ENCODE data around the gene DDX23. TPM values are rescaled to one million over a fixed set of nuclear protein-coding genes. Genes with fewer than 3 reads are reported as not detected.

The DDX23 gene
- total RNA-seq, 1 experiment from 2014 or later = 107 TPM

DNA sequence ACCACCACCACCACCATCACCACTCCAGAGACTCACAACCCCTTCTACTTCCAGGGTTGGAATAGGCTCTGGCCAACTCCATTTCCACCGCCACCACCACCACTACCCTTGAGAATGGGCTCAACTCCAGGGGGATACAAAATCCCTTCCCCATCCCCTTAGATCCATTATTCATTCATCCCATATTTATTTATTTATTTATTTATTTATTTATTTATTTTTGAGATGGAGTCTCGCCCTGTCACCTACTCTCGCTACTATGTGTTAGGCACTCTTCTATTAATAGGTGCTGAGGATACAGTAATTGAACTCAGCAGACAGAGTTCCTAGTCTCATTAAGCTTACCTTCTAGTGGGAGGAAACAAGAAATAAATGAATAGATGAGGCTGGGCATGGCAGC is 58.3 kb downstream of the DDX23 start:
- Mint-ChIP-seq H3K27me3 (ENCODE audit: low read depth) (peaks cover 13% of the 10 kb centered on the region), H3K27ac (no peak overlapping the region), H3K36me3 (no peaks in the 10 kb centered on the region), H3K9me3 (no peaks in the 10 kb centered on the region), H3K4me1 (peaks cover 19% of the 10 kb centered on the region), H3K4me3 (no peak overlapping the region)
- TF ChIP-seq NFYB (CRISPR knock-in tag; conservative IDR thresholded peaks at IDR 0.05; ENCODE audit: low read depth) (no peak), ETV6 (CRISPR knock-in tag; IDR thresholded peaks at IDR 0.05) (no peak), CBFB (CRISPR knock-in tag; IDR thresholded peaks at IDR 0.05; ENCODE audit: low read depth) (no peak), KAT7 (CRISPR knock-in tag; IDR thresholded peaks at IDR 0.05; ENCODE audit: borderline replicate concordance) (no peak), SMAD3 (CRISPR knock-in tag; IDR thresholded peaks at IDR 0.05; ENCODE audit: borderline replicate concordance) (no peak), ZNF263 (CRISPR knock-in tag; IDR thresholded peaks at IDR 0.05; ENCODE audit: low read depth) (no peak)
- TF ChIP-seq, protein P1, sequence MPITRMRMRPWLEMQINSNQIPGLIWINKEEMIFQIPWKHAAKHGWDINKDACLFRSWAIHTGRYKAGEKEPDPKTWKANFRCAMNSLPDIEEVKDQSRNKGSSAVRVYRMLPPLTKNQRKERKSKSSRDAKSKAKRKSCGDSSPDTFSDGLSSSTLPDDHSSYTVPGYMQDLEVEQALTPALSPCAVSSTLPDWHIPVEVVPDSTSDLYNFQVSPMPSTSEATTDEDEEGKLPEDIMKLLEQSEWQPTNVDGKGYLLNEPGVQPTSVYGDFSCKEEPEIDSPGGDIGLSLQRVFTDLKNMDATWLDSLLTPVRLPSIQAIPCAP (CRISPR knock-in tag; IDR thresholded peaks at IDR 0.05) = no peak
- POLR2A ChIA-PET = no interaction called here
- ATAC-seq = no peak
- no peak for DNase-seq (ENCODE audit: low spot score)
- CTCF ChIA-PET = interaction anchor here (2.0 to 7.8 kb wide), 5 partner anchors 12 to 41 kb away, joined by 5 to 144 read pairs (median 30); no protein-coding TSS in a partner anchor

DNA sequence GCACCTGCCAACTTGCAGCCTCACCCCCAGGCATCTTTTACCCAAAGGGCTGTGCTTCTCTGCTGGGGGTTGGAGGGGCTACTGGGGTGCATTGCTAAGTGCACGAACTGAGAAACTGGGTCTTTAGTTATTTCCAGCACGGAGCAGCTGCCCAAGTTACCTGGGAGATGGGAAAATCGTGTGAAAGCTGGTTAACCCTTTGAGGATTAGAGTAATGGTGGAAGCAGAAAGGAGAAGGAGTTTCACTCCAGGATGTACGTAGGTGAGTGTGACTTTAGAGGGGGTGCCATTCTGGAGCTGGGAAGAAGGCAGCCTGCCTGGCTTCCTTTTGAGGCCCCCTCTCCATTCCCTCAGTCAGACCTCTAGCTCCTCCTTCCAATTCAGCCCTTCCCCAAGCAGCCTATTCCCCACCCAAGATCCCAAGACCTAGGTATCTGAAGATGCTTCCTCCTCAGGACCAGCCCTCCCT is 62.1 kb downstream of the DDX23 start:
- Mint-ChIP-seq H3K4me3 (peak overlapping the region; percentile 94), H3K36me3 (no peaks in the 10 kb centered on the region), H3K9me3 (no peaks in the 10 kb centered on the region), H3K4me1 (peaks cover 26% of the 10 kb centered on the region), H3K27ac (peak overlapping the region; percentile 39; the same call in 1 of the 2 replicates), H3K27me3 (ENCODE audit: low read depth) (peaks cover 28% of the 10 kb centered on the region)
- POLR2A ChIA-PET = interaction anchor here (0.6 to 1.5 kb wide), 5 partner anchors 11 to 768 kb away, joined by 3 to 8 read pairs (median 4); no protein-coding TSS in a partner anchor
- DNase-seq (ENCODE audit: low spot score) (no peak), ATAC-seq (peak; percentile 6)
- TF ChIP-seq CREB1 (CRISPR knock-in tag; IDR thresholded peaks at IDR 0.05) = no peak
- TF ChIP-seq, protein P2, sequence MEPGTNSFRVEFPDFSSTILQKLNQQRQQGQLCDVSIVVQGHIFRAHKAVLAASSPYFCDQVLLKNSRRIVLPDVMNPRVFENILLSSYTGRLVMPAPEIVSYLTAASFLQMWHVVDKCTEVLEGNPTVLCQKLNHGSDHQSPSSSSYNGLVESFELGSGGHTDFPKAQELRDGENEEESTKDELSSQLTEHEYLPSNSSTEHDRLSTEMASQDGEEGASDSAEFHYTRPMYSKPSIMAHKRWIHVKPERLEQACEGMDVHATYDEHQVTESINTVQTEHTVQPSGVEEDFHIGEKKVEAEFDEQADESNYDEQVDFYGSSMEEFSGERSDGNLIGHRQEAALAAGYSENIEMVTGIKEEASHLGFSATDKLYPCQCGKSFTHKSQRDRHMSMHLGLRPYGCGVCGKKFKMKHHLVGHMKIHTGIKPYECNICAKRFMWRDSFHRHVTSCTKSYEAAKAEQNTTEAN (CRISPR knock-in tag; IDR thresholded peaks at IDR 0.05) = no peak
- TF ChIP-seq, protein P3, sequence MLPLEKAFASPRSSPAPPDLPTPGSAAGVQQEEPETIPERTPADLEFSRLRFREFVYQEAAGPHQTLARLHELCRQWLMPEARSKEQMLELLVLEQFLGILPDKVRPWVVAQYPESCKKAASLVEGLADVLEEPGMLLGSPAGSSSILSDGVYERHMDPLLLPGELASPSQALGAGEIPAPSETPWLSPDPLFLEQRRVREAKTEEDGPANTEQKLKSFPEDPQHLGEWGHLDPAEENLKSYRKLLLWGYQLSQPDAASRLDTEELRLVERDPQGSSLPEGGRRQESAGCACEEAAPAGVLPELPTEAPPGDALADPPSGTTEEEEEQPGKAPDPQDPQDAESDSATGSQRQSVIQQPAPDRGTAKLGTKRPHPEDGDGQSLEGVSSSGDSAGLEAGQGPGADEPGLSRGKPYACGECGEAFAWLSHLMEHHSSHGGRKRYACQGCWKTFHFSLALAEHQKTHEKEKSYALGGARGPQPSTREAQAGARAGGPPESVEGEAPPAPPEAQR (CRISPR knock-in tag; IDR thresholded peaks at IDR 0.05) = no peak
- TF ChIP-seq, protein P4, sequence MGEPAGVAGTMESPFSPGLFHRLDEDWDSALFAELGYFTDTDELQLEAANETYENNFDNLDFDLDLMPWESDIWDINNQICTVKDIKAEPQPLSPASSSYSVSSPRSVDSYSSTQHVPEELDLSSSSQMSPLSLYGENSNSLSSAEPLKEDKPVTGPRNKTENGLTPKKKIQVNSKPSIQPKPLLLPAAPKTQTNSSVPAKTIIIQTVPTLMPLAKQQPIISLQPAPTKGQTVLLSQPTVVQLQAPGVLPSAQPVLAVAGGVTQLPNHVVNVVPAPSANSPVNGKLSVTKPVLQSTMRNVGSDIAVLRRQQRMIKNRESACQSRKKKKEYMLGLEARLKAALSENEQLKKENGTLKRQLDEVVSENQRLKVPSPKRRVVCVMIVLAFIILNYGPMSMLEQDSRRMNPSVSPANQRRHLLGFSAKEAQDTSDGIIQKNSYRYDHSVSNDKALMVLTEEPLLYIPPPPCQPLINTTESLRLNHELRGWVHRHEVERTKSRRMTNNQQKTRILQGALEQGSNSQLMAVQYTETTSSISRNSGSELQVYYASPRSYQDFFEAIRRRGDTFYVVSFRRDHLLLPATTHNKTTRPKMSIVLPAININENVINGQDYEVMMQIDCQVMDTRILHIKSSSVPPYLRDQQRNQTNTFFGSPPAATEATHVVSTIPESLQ (CRISPR knock-in tag; IDR thresholded peaks at IDR 0.05) = no peak
- TF ChIP-seq, protein P5, sequence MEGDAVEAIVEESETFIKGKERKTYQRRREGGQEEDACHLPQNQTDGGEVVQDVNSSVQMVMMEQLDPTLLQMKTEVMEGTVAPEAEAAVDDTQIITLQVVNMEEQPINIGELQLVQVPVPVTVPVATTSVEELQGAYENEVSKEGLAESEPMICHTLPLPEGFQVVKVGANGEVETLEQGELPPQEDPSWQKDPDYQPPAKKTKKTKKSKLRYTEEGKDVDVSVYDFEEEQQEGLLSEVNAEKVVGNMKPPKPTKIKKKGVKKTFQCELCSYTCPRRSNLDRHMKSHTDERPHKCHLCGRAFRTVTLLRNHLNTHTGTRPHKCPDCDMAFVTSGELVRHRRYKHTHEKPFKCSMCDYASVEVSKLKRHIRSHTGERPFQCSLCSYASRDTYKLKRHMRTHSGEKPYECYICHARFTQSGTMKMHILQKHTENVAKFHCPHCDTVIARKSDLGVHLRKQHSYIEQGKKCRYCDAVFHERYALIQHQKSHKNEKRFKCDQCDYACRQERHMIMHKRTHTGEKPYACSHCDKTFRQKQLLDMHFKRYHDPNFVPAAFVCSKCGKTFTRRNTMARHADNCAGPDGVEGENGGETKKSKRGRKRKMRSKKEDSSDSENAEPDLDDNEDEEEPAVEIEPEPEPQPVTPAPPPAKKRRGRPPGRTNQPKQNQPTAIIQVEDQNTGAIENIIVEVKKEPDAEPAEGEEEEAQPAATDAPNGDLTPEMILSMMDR (IDR thresholded peaks at IDR 0.05) = no peak
- CTCF ChIA-PET = interaction anchor here (0.6 to 2.9 kb wide), 13 partner anchors 17 to 764 kb away, joined by 3 to 37 read pairs (median 5); partner anchors contain the start of genes PRKAG1 and RHEBL1

All from WTC11 (cell line).